Erythroblast (primary cell): ENCODE measurements around the gene CPNE2.

Experiments
- GATA1 ChIP-seq: IDR thresholded peaks from 2 replicates; pipeline ENCODE4 v1.6.1; 2011; ENCODE audit warnings: low read depth, mild to moderate bottlenecking, control low read depth, low read length, moderate library complexity
- POLR2A ChIP-seq: IDR thresholded peaks from 2 replicates; pipeline ENCODE4 v1.6.1; 2011; ENCODE audit warnings: mild to moderate bottlenecking, low read length

DNA sequence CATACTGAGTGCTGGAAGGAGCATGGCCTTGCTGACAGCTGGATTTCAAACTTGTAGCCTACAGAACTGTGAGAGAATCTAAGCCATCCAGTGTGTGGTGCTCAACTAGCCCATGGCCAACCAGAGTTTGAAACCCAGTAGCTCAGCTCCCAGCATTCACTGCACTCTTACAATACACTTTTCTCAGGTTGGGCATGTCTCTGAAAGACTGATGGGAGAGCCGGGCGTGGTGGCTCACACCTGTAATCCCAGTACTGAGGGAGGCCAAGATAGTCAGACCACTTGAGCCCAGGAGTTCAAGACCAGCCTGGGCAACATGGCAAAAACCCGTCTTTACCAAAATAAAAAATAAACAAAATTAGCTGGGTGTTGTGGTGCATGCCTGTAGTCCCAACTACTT lies 3.8 kb downstream of the CPNE2 start:
- no peak for TF ChIP-seq GATA1
- TF ChIP-seq POLR2A, result no peak
